ENCODE measurements around the gene CXCL16. TPM values are rescaled to one million over a fixed set of nuclear protein-coding genes. Genes with fewer than 3 reads are reported as not detected.

The CXCL16 gene
- total RNA-seq, 2 donors from 2014 or later = 3.6 to 27.5 TPM

DNA sequence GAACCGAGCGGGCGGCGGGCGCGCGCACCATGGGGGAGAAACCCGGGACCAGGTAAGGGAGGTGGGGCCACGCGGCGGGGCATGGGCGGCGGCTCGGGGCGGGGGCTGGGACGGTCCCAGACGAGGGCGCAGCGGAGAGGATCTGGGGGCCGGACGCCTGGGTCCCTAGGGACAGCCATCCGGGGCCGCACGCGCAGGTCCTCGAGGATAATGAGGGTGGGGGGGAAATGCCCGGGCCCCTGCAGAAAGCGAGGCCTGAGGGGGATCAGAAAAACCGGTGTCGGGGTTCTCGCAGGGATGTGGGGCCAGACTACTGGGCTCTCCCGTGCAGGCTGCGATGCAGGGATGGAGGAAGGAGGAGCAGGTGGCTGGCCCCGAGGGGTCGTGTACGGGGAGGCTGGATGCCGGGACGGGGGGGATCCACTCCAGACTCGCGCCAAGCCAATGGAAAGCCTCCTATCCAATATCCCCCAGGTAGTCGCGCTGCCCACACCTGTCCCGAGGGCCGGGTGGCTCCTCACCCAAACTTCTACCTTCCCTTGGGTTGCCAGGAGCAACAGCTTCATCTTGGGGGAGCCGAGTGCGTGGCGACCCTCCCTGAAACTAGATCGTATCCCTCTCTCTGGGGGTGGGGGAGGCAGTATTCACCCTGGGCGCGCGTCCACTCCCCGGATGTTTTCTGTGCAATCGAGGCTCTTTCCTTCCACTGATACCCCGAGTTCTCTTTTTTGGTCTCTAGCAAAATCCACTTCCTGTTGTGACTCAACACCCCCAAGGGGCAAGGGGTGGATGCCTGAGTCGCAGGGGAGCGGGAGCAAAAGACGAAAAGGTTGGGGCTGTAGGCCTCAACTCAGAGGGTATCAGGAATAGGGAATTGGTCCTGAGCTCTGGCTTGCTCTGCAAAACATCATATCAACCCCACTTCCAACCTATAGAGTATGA is 28.8 kb downstream of the CXCL16 start:
- no peak for ATAC-seq
- peak in 2 of 4 donors; percentile 16 to 41 for DNase-seq
- H3K4me3 ChIP-seq = peak overlapping the region; percentile 35 to 46

DNA sequence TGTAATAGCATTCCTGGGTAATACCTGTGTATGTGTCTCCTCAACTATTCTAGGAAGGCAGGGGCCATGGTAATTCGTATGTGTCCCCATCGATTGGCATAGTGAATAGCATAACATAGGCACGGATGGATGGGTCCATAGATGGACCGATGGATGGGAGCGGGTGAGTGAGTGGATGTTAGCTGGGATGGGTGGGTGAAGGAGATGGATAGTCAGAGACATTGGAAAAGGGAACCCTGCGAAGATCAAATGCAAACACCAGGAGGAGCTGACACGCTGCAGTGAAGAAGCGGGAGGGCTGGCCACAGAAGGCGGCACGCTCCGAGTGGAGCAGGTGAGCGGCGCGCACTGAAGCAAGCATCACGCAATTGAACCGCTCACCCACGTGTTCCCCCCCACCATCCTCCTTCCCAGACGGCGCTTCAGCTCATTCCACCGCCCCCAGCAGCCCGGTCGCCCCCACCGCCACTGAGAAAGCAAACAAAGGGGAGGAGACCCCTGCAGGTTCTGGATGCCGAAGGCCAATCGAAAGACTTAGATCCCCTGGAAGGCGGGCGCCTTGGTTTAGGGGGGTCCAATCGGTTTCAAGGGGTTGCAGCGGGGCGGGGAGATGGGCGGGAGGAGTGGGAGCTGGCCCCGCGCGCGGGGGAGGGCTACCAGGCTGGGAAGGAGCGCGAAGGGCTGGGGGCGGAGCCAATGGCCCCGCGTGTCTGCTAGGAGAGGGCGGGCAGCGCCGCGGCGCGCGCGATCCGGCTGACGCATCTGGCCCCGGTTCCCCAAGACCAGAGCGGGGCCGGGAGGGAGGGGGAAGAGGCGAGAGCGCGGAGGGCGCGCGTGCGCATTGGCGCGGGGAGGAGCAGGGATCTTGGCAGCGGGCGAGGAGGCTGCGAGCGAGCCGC is 29.7 kb downstream of the CXCL16 start, which contains the start of gene ARRB2:
ARRB2 (plus strand) TSS at position 839 of the 899 bp plus-strand sequence. CDS start 90 bp downstream, outside the sequence.
- H3K4me3 ChIP-seq = peak within 1 kb of the TSS; percentile 35 to 46
- intact Hi-C loops (cut with DNase I) = loop anchor here (10.0 kb wide), 1 partner anchor 185 kb away; the partner anchor contains the start of gene C17orf107
- no peaks in the 10 kb centered on the region for H3K36me3 ChIP-seq (replicated peaks in 1 of 2; ENCODE audit: insufficient read depth in 1 of 2, low read depth in 2 of 2)
- TF ChIP-seq, protein P1, sequence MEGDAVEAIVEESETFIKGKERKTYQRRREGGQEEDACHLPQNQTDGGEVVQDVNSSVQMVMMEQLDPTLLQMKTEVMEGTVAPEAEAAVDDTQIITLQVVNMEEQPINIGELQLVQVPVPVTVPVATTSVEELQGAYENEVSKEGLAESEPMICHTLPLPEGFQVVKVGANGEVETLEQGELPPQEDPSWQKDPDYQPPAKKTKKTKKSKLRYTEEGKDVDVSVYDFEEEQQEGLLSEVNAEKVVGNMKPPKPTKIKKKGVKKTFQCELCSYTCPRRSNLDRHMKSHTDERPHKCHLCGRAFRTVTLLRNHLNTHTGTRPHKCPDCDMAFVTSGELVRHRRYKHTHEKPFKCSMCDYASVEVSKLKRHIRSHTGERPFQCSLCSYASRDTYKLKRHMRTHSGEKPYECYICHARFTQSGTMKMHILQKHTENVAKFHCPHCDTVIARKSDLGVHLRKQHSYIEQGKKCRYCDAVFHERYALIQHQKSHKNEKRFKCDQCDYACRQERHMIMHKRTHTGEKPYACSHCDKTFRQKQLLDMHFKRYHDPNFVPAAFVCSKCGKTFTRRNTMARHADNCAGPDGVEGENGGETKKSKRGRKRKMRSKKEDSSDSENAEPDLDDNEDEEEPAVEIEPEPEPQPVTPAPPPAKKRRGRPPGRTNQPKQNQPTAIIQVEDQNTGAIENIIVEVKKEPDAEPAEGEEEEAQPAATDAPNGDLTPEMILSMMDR (IDR thresholded peaks at IDR 0.05) = peak; percentile 39 to 95 (median 86)
- TF ChIP-seq POLR2A (IDR thresholded peaks at IDR 0.05) = peak in 2 of 3 donors; percentile 9 to 65
- no peaks in the 10 kb centered on the region for H3K9me3 ChIP-seq
- WGBS, 2 donors = 1% methylated on average over 38 to 44 of the region's 67 CpGs
- DNase-seq = peak; percentile 96 to 99 (median 98)
- ATAC-seq = peak; percentile 90
- peaks cover 19% of the 10 kb centered on the region for H3K4me1 ChIP-seq
- H3K27me3 ChIP-seq = no peaks in the 10 kb centered on the region
- peak within 1 kb of the TSS; percentile 73 to 88 (median 84) for H3K27ac ChIP-seq

More for the DNA sequence above, 28.8 kb downstream of the CXCL16 start:
- H3K27ac ChIP-seq = peak overlapping the region; percentile 73 to 88 (median 84)
- 14 to 26% methylated on average over 25 to 51 of the region's 57 CpGs for whole genome bisulfite sequencing, 2 donors
- no peaks in the 10 kb centered on the region for H3K27me3 ChIP-seq
- peaks cover 19% of the 10 kb centered on the region for H3K4me1 ChIP-seq
- intact Hi-C loops (cut with DNase I) = no loop called here
- H3K9me3 ChIP-seq = no peaks in the 10 kb centered on the region
- no peak for TF ChIP-seq POLR2A (IDR thresholded peaks at IDR 0.05)
- TF ChIP-seq, protein P1 (IDR thresholded peaks at IDR 0.05) = no peak
- H3K36me3 ChIP-seq (replicated peaks in 1 of 2; ENCODE audit: insufficient read depth in 1 of 2, low read depth in 2 of 2) = no peaks in the 10 kb centered on the region

DNA sequence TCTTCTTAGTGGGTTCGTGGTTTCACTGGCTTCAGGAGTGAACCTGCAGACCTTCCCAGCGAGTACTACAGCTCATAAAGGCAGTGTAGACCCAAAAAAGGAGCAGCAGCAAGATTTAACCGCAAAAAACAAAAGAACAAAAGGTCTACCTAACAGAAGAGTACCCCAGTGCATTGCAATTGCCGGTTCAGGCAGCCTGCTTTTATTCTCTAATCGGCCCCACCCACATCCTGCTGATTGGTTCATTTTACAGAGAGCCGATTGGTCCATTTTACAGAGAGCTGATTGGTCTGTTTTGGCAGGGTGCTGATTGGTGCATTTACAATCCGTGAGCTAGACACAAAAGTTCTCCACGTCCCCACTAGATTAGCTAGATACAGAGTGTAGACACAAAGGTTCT is 31.3 kb downstream of the CXCL16 start:
- Histone ChIP-seq H3K27ac (no peak overlapping the region), H3K27me3 (no peaks in the 10 kb centered on the region), H3K4me1 (peaks cover 25% of the 10 kb centered on the region), H3K36me3 (replicated peaks in 1 of 2; ENCODE audit: insufficient read depth in 1 of 2, low read depth in 2 of 2) (no peaks in the 10 kb centered on the region), H3K9me3 (no peaks in the 10 kb centered on the region), H3K4me3 (no peak overlapping the region)
- ATAC-seq (no peak), DNase-seq (peak in 2 of 4 donors; percentile 32 to 39)
- TF ChIP-seq POLR2A (IDR thresholded peaks at IDR 0.05) = peak in 2 of 3 donors; percentile 37 to 38
- TF ChIP-seq, protein P1 (IDR thresholded peaks at IDR 0.05) = no peak
- intact Hi-C loops (cut with DNase I) = loop anchor here (10.0 kb wide), 1 partner anchor 186 kb away; the partner anchor contains the start of gene C17orf107
- 58 to 69% methylated on average over 8 of the region's 8 CpGs for WGBS, 2 donors

DNA sequence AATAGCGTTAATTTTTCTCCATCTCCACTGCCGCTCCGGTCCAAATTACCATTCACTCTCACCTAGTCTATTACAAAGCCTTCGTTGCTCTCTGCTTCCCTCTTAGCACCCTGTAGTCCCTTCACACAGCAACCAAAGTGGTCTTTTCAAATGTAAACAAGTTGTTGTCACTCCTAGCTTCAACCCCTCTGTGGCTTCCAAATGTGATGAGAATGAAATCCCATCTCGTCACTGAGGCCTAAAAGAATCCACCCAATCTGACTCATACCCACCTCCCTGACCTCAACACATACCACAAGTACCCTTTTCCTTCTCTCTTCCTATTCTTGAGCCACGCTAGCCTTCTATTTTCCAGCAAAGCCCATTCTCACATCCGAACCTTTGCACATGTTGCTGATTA is 33.6 kb downstream of the CXCL16 start:
- Histone ChIP-seq H3K4me1 (peaks cover 23% of the 10 kb centered on the region), H3K36me3 (replicated peaks in 1 of 2; ENCODE audit: insufficient read depth in 1 of 2, low read depth in 2 of 2) (no peaks in the 10 kb centered on the region), H3K4me3 (no peak overlapping the region), H3K27ac (no peak overlapping the region), H3K27me3 (no peaks in the 10 kb centered on the region), H3K9me3 (no peaks in the 10 kb centered on the region)
- intact Hi-C loops (cut with DNase I) = loop anchor here (10.0 kb wide), 1 partner anchor 189 kb away; the partner anchor contains the start of gene C17orf107
- no peak for ATAC-seq
- WGBS, 2 donors = 80 to 85% methylated on average over 7 of the region's 7 CpGs
- no peak for TF ChIP-seq POLR2A (IDR thresholded peaks at IDR 0.05)
- TF ChIP-seq, protein P1 (IDR thresholded peaks at IDR 0.05) = no peak
- DNase-seq = no peak
